Esophagus (tissue), 2 donors: Measurements from ENCODE around the gene ADAMTS3. TPM values are rescaled to one million over a fixed set of nuclear protein-coding genes. Genes with fewer than 3 reads are reported as not detected.

Experiments used
- H3K27ac ChIP-seq, 2 donors: one replicate each; pipeline ENCODE4 v1.5.1; 2013; ENCODE audit warnings: low read depth in 2 of 2, mild to moderate bottlenecking in 2 of 2, inconsistent platforms in 1 of 2, low read length in 1 of 2, moderate library complexity in 1 of 2
- H3K27me3 ChIP-seq, 2 donors: one replicate each; pipeline ENCODE4 v1.6.1; 2013; ENCODE audit warnings: low read length in 2 of 2, control low read depth in 1 of 2, mild to moderate bottlenecking in 1 of 2; ENCODE audit not compliant: insufficient read depth in 2 of 2, control insufficient read depth in 1 of 2
- H3K36me3 ChIP-seq, 2 donors: one replicate each; pipeline ENCODE4 v1.6.1; 2013; ENCODE audit warnings: low read length in 1 of 2; ENCODE audit not compliant: control insufficient read depth in 2 of 2, insufficient read depth in 2 of 2
- H3K4me1 ChIP-seq, 2 donors: one replicate each; pipeline ENCODE4 v1.6.1; 2013; ENCODE audit warnings: low read length in 1 of 2; ENCODE audit not compliant: control insufficient read depth in 2 of 2, insufficient read depth in 2 of 2
- H3K4me3 ChIP-seq, 2 donors: one replicate each; pipeline ENCODE4 v1.5.1; 2013; ENCODE audit warnings: low read length in 2 of 2, mild to moderate bottlenecking in 2 of 2, low read depth in 1 of 2, moderate library complexity in 1 of 2
- H3K9me3 ChIP-seq, 2 donors: one replicate each; pipeline ENCODE4 v1.6.1; 2013; ENCODE audit warnings: mild to moderate bottlenecking in 2 of 2, low read depth in 1 of 2, low read length in 1 of 2, moderate library complexity in 1 of 2; ENCODE audit not compliant: control insufficient read depth in 2 of 2, insufficient read depth in 1 of 2
- WGBS, 2 donors: extraction: QIAGEN DNeasy Blood & Tissue Kit; methylation state at CpG; one replicate each; pipeline ENCODE4 v1.1.7; 2013; 5-methylcytosine and 5-hydroxymethylcytosine counted together
- polyA plus RNA-seq, 2 donors: library from polyadenylated mRNA; stranded (reverse); fragments of 200-250 nt; gene quantifications; one replicate each; pipeline ENCODE4 v1.2.3, GENCODE V29; 2013
- donor health status: healthy with polysubstance abuse.
- donor health status: Bipolar disorder and iron deficiency.

ADAMTS3 gene
- polyA plus RNA-seq, 2 donors = 0.04 to 0.14 TPM

GRCh38 chr4:72405417-72405816 is 163.6 kb downstream of the ADAMTS3 start:
- H3K27me3 ChIP-seq = no peaks in the 10 kb centered on the region
- no peaks in the 10 kb centered on the region for H3K4me1 ChIP-seq
- H3K4me3 ChIP-seq = no peak overlapping the region
- H3K9me3 ChIP-seq = no peaks in the 10 kb centered on the region
- no peak overlapping the region for H3K27ac ChIP-seq
- no peaks in the 10 kb centered on the region for H3K36me3 ChIP-seq

- H3K27ac ChIP-seq = no peak overlapping the region
- WGBS, 2 donors = 82 to 85% methylated on average over 7 of the region's 7 CpGs
- H3K36me3 ChIP-seq = no peaks in the 10 kb centered on the region
- no peaks in the 10 kb centered on the region for H3K27me3 ChIP-seq
- no peaks in the 10 kb centered on the region for H3K4me1 ChIP-seq
- H3K9me3 ChIP-seq = no peaks in the 10 kb centered on the region
- no peak overlapping the region for H3K4me3 ChIP-seq
Measured at GRCh38 chr4:72397314-72397713, 171.7 kb downstream of the ADAMTS3 start.

GRCh38 chr4:72394012-72394663 is 174.9 kb downstream of the ADAMTS3 start:
- Histone ChIP-seq H3K4me3 (no peak overlapping the region), H3K36me3 (no peaks in the 10 kb centered on the region), H3K4me1 (no peaks in the 10 kb centered on the region), H3K9me3 (no peaks in the 10 kb centered on the region), H3K27me3 (no peaks in the 10 kb centered on the region), H3K27ac (no peak overlapping the region)
- 53 to 74% methylated on average over 3 of the region's 3 CpGs for WGBS, 2 donors

- Histone ChIP-seq H3K36me3 (no peaks in the 10 kb centered on the region), H3K27me3 (no peaks in the 10 kb centered on the region), H3K4me3 (no peak overlapping the region), H3K4me1 (no peaks in the 10 kb centered on the region), H3K27ac (no peak overlapping the region), H3K9me3 (no peaks in the 10 kb centered on the region)
- WGBS, 2 donors = 92 to 100% methylated on average over 2 of the region's 2 CpGs
Measured at GRCh38 chr4:72391281-72391680, 177.7 kb downstream of the ADAMTS3 start.

GRCh38 chr4:72390409-72390808 is 178.6 kb downstream of the ADAMTS3 start:
- Histone ChIP-seq H3K4me1 (no peaks in the 10 kb centered on the region), H3K27me3 (no peaks in the 10 kb centered on the region), H3K27ac (no peak overlapping the region), H3K9me3 (no peaks in the 10 kb centered on the region), H3K4me3 (no peak overlapping the region), H3K36me3 (no peaks in the 10 kb centered on the region)
- WGBS, 2 donors = 78 to 88% methylated on average over 1 of the region's 1 CpG

GRCh38 chr4:72388521-72388920 is 180.5 kb downstream of the ADAMTS3 start:
- Histone ChIP-seq H3K27me3 (no peaks in the 10 kb centered on the region), H3K9me3 (no peaks in the 10 kb centered on the region), H3K4me1 (no peaks in the 10 kb centered on the region), H3K27ac (no peak overlapping the region), H3K4me3 (no peak overlapping the region), H3K36me3 (no peaks in the 10 kb centered on the region)
- 69 to 73% methylated on average over 1 of the region's 1 CpG for WGBS, 2 donors

- Histone ChIP-seq H3K4me1 (no peaks in the 10 kb centered on the region), H3K9me3 (no peaks in the 10 kb centered on the region), H3K27ac (no peak overlapping the region), H3K4me3 (no peak overlapping the region), H3K27me3 (no peaks in the 10 kb centered on the region), H3K36me3 (no peaks in the 10 kb centered on the region)
- WGBS, 2 donors = 88 to 89% methylated on average over 1 of the region's 1 CpG
Measured at GRCh38 chr4:72387959-72388358, 181.1 kb downstream of the ADAMTS3 start.

GRCh38 chr4:72383439-72383838 is 185.6 kb downstream of the ADAMTS3 start:
- no peak overlapping the region for H3K27ac ChIP-seq
- H3K9me3 ChIP-seq = no peaks in the 10 kb centered on the region
- H3K36me3 ChIP-seq = no peaks in the 10 kb centered on the region
- no peaks in the 10 kb centered on the region for H3K27me3 ChIP-seq
- H3K4me1 ChIP-seq = no peaks in the 10 kb centered on the region
- WGBS, 2 donors = 53 to 65% methylated on average over 3 of the region's 3 CpGs
- H3K4me3 ChIP-seq = no peak overlapping the region

GRCh38 chr4:72378901-72379300 is 190.1 kb downstream of the ADAMTS3 start:
- no peak overlapping the region for H3K27ac ChIP-seq
- no peak overlapping the region for H3K4me3 ChIP-seq
- no peaks in the 10 kb centered on the region for H3K9me3 ChIP-seq
- peaks cover 0 to 2% of the 10 kb centered on the region in 2 donors for H3K4me1 ChIP-seq
- H3K27me3 ChIP-seq = no peaks in the 10 kb centered on the region
- whole genome bisulfite sequencing, 2 donors = 85 to 88% methylated on average over 2 of the region's 2 CpGs
- no peaks in the 10 kb centered on the region for H3K36me3 ChIP-seq

- H3K4me1 ChIP-seq = peaks cover 0 to 2% of the 10 kb centered on the region in 2 donors
- no peak overlapping the region for H3K27ac ChIP-seq
- H3K27me3 ChIP-seq = no peaks in the 10 kb centered on the region
- WGBS, 2 donors = 80 to 87% methylated on average over 5 of the region's 5 CpGs
- no peaks in the 10 kb centered on the region for H3K9me3 ChIP-seq
- H3K36me3 ChIP-seq = no peaks in the 10 kb centered on the region
- no peak overlapping the region for H3K4me3 ChIP-seq
Measured at GRCh38 chr4:72377491-72378194, 191.4 kb downstream of the ADAMTS3 start.
